Measurements from ENCODE around the gene TAC1.
"Not testable (repeated sequence)": the region's sequence is repeated elsewhere in the genome, so short reads cannot be mapped to it uniquely, and the experiment has no call there.

The TAC1 gene, protein sequence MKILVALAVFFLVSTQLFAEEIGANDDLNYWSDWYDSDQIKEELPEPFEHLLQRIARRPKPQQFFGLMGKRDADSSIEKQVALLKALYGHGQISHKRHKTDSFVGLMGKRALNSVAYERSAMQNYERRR

DNA sequence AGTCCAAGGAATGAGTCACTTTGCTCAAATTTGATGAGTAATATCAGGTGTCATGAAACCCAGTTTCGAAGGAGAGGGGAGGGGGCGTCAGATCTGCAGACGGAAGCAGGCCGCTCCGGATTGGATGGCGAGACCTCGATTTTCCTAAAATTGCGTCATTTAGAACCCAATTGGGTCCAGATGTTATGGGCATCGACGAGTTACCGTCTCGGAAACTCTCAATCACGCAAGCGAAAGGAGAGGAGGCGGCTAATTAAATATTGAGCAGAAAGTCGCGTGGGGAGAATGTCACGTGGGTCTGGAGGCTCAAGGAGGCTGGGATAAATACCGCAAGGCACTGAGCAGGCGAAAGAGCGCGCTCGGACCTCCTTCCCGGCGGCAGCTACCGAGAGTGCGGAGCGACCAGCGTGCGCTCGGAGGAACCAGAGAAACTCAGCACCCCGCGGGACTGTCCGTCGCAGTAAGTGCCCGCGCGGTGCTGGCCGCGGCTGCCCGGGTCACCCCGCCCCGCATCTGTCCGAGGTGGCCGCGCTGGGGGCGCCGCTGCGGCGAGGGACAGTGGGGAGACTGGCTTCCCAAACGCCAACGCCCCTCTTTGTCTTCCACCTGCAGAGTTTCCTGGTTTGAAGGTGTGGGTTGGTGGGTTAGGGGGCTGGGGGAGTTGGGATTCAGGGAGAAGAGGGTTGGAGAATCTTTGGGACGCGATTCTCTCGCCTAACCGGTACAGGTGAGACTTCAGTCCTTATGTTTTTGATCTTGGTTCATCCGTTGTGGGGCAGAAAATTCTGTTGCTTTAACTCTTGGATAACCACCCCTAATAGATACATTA lies at the start of gene TAC1:
TAC1 (plus strand) TSS at position 351 of the 829 bp plus-strand sequence. CDS start 527 bp downstream, outside the sequence.
- DNase-seq, result no peak

DNA sequence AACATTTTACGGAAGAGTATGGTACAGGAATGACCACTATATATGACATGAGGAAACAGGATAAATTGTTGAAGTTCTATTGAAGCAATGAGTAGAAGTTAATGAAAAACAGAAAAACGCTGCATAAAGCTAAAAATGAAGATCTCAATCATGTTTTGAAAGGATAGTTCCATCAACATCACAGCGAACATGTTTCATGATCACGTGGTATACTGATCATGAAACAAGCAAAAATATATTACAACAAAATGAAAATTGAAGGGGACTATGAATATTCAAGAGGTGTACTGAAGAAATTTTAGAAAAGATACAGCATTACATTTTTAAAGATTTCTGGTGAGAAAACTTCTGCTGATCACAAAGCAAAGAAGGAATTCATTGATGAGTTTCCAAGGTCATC lies 45.9 kb upstream of the TAC1 start:
- no peak for DNase-seq

DNA sequence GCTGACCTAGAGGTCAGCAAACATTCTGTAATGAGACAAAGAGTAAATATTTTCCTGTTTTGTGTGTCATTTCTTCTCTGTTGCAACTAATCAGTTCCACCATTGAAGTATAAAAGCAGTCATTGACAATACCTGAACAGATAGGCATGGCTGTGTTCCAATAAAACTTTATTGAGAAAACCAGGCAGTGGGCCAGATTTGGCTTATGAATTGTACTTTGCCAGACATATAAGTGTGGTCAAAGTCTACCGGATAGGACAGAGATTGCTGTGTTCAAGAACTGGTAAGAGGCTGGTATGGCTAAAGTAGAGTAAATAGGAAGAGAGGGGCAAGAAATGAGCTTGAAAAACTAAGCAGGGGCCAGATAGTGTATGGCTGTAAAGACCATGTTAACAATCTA lies 38.3 kb upstream of the TAC1 start:
- DNase-seq, result no peak

GRCh38 chr7:97694355-97694754 lies 37.5 kb upstream of the TAC1 start:
- no peak for DNase-seq

GRCh38 chr7:97697396-97697795 lies 34.5 kb upstream of the TAC1 start:
- no peak for DNase-seq

GRCh38 chr7:97722386-97722785 lies 9.5 kb upstream of the TAC1 start:
- no peak for DNase-seq

GRCh38 chr7:97732565-97733275 lies 834 bp downstream of the TAC1 start:
- no peak for DNase-seq

DNA sequence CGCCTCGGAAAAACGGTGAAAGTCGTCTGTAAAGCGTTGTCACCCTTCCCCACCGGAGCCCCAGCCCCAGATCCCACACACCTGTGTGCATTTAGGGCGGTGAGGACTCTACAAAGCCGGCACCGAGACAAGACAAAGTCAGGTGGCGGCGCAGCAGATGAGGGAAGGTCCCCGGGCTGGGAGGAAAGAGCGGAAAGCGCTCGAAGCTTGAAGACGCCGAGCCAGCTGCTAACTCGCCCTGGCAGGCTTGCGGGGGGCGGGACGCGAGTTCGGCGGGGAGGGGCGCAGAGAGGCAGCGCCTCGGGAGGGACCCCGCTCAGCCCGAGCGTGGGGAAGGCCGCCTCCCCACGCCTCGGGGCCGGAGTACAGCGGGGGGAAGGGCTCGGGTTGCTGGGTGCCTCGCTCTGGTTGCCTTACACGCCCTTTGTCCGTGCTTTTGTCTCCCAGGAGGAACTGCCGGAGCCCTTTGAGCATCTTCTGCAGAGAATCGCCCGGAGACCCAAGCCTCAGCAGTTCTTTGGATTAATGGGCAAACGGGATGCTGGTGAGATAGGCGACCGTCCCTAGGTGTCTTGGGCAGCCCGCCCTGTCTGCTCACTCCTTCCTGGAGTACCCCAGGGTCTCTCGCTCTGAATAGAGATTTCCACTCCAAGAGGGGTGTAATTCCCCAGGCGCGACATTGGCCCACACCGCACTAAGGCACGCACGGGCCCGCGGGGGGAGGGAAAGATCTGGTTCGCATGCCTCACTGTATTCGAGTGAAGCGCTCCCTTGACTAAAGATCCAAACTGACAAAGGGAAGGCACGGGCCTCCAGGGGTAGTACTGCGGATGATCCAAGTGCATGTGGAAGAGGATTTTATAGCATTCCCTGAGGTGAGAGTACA lies 1.6 kb downstream of the TAC1 start:
- DNase-seq, result peak; percentile 21

DNA sequence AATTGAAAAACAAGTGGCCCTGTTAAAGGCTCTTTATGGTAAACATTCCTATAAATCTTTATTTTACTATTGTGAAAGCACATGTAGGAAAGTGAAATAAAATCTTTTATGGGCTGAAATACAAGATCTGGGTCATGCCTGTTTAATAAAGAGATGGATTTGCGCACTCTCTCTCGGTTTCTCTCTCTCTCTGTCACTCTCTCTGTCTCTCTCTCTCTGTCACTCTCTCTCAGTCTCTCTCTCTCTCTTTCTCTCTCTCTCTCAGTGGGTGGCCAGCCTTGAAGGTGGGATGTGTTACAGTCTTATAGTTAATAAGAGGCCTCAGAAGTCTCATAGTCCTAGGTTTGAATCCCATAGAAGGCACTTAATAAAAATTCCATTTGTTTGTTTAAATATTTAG lies 2.4 kb downstream of the TAC1 start:
- no peak for DNase-seq

- DNase-seq, result no peak
Observed at GRCh38 chr7:97735075-97735474, 3.2 kb downstream of the TAC1 start.

DNA sequence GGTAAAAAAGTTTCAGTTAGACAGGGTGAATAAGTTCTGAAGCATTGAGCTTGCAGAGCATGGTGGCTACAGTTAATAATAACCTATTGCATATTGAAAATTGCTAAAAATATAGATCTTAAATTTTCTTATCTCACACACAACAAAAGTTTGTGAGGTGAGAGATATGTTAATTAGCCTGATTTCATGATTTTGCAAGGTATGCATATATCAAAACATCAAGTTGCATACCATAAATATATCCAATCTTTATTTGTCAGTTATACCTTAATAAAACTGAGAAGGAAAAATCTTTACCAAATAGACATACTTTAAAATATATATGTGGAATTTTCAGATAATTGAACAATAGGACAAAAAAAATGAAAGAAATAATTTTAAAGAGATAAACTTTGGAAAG lies 16.6 kb downstream of the TAC1 start:
- DNase-seq, result no peak

DNA sequence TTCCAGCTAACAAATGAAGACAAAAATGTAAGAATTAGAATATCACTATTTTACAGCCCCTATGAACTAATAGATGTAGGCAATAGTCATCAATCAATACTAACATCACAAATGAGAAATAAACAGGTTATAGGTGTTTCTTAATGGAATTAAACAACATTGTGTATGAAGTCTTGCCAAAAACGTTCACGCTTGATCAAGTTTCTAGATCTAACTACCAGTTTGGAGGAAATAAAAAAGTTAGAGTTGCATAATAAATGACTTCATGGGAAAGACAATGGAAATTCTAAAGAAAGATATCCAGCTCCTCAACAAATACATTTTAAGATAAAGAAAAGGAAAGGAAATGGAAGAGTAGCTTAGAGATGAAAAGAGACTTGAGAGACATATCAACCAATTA lies 19.7 kb downstream of the TAC1 start:
- no peak for DNase-seq

DNA sequence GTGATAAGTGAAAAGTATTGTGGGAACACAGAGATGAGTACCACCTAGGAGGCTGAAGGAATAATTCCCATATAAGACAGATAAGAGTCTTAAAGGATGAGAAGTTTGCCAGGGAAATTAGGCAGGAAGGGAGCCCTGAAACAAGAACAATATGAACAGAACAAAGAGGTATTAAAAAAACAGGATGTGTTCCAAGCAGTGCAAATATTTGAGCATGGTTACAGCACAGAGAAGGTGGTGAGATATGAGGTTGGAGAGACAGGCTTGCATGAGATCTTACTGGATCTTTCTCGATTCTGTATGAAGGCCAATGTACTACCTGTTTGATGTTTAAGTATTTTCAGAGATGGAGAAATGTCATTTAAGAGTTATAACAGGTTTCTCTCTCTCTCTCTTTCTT lies 20.3 kb downstream of the TAC1 start:
- DNase-seq, result peak; percentile 11

DNA sequence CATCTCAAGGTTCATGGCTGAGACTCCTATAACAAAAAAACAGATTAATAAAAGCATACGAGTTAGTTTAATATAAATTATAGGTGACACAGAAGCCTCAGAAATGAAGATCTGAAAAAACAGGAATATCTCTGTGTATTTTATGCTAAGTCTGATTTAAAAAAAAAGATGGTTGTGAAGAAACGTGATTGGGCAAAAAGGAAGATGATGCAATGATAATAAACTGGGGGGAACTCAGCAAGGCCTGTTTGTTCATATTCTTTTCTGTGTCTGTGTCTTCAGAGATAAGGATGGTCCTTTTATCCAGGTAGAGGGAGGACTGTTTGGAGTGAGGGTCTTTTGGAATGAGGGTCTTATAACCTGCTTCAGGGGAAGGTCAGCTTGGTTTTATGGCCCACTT lies 25.9 kb downstream of the TAC1 start:
- DNase-seq, result no peak

GRCh38 chr7:97770850-97771249 lies 39.0 kb downstream of the TAC1 start:
- DNase-seq, result no peak

DNA sequence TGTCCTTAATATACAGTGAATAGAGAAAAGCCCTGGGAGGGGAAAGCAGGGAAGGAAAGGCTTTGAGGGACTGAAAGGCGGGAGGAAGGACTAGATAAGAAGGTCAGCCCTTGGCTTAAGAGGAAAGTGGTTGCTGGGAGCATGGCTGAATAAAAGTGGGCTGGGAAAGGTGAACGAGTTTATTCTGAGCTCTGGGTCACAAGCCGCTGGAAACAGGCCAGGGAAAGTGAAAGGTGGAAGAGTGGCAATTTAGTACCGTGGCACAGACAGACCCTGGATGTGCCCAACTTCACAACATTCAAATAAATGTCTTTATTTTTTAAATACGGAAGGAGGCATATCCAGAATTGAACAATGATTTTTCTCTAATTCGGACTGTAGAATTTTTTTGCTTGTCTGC lies 39.7 kb downstream of the TAC1 start:
- no peak for DNase-seq

- peak; percentile 33 for DNase-seq
Observed at GRCh38 chr7:97772045-97772901, 40.4 kb downstream of the TAC1 start.

DNA sequence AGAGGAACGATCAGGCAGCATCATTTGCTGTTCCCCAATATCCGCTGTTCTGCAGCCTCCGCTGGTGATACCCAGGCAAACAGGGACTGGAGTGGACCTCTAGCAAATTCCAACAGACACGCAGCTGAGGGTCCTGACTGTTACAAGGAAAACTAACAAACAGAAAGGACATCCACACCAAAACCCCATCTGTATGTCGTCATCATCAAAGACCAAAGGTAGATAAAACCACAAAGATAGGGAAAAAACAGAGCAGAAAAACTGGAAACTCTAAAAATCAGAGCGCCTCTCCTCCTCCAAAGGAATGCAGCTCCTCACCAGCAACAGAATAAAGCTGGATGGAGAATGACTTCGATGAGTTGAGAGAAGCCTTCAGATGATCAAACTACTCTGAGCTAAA lies 54.5 kb downstream of the TAC1 start:
- not testable (repeated sequence) for DNase-seq

All from NCI-H510A treated with DMSO at 0.1 percent for 48 hours (cell line).